Prostate gland (tissue), 2 donors: Measurements from ENCODE around the gene PPAN. TPM values are rescaled to one million over a fixed set of nuclear protein-coding genes. Genes with fewer than 3 reads are reported as not detected.

Source experiments
- DNase-seq: peaks from one replicate; pipeline ENCODE4 v3.0.0-alpha.2; 2019; ENCODE audit warnings: low spot score
- H3K27ac ChIP-seq, 2 donors: fragments of 200-600 bp; sonication (generic); 2 replicates each; pipeline ENCODE4 v1.5.1; 2017 to 2019
- H3K27me3 ChIP-seq: fragments of 200-600 bp; sonication (generic); replicated peaks from 2 replicates; pipeline ENCODE4 v1.5.1; 2019; ENCODE audit not compliant: insufficient read depth
- H3K36me3 ChIP-seq, 2 donors: fragments of 200-600 bp; sonication (generic); 1 replicate in 1 of 2; 2 replicates in 1 of 2; pipeline versions ENCODE4 v1.5.1 to v1.8.1; 2017 to 2019
- H3K4me1 ChIP-seq: fragments of 200-600 bp; sonication (generic); replicated peaks from 2 replicates; pipeline ENCODE4 v1.5.1; 2019
- H3K4me3 ChIP-seq, 2 donors: fragments of 200-600 bp; sonication (generic); 2 replicates each; pipeline ENCODE4 v1.5.1; 2017 to 2019
- H3K9me3 ChIP-seq: fragments of 200-600 bp; sonication (generic); 2 replicates; pipeline ENCODE4 v1.5.1; 2017
- CTCF ChIP-seq, 4 experiments: fragments of 200-600 bp in 2 of 4; fragments of 450-650 bp in 2 of 4; sonication (generic) in 2 of 4; IDR thresholded peaks; 1 replicate in 3 of 4; 2 replicates in 1 of 4; pipeline ENCODE4 v1.5.1; 2016 to 2019; ENCODE audit warnings: antibody characterized with exemption in 4 of 4, mild to moderate bottlenecking in 2 of 4, moderate library complexity in 2 of 4
- POLR2A ChIP-seq: fragments of 450-650 bp; IDR thresholded peaks from one replicate; pipeline ENCODE4 v1.6.1; 2016; ENCODE audit warnings: antibody characterized with exemption, mild to moderate bottlenecking
- POLR2AphosphoS5 ChIP-seq: sonication (generic); formaldehyde crosslinking; IDR thresholded peaks from one replicate; pipeline ENCODE4 v1.6.1; 2017; ENCODE audit warnings: antibody characterized with exemption
- WGBS: methylation state at CpG from one replicate; pipeline ENCODE4 v1.1.5; 2018; 5-methylcytosine and 5-hydroxymethylcytosine counted together
- intact Hi-C: fragments of 100-400 bp; cut with DNase I; formaldehyde crosslinking; loops from one replicate; pipeline ENCODE4 v1.14.2; 2022
- small RNA-seq, 2 donors: library from RNA; depleted of rRNA; stranded (forward); fragments of <200 nt; gene quantifications; one replicate each; pipeline ENCODE3, GENCODE V24; 2016
- total RNA-seq, 2 donors: library from RNA; depleted of rRNA; stranded (reverse); fragments of >200 nt; gene quantifications; one replicate each; pipeline ENCODE4 v1.1.0, GENCODE V29; 2016

PPAN gene
- total RNA-seq, 2 donors from 2014 or later = 27.6 to 47.2 TPM

GRCh38 chr19:10158071-10158470, 51.9 kb downstream of the PPAN start:
- Histone ChIP-seq H3K4me3 (no peak overlapping the region), H3K36me3 (peaks cover 15 to 24% of the 10 kb centered on the region in 2 donors)
- no peak for DNase-seq

GRCh38 chr19:10158485-10158884, 52.3 kb downstream of the PPAN start:
- intact Hi-C loops = no loop called here
- Histone ChIP-seq H3K36me3 (peaks cover 15 to 24% of the 10 kb centered on the region in 2 donors), H3K27ac (no peak overlapping the region), H3K4me1 (no peaks in the 10 kb centered on the region), H3K4me3 (no peak overlapping the region), H3K27me3 (no peaks in the 10 kb centered on the region), H3K9me3 (no peaks in the 10 kb centered on the region)
- WGBS = 92% methylated on average over 11 of the region's 11 CpGs
- no peak for TF ChIP-seq POLR2AphosphoS5
- no peak for TF ChIP-seq CTCF (IDR thresholded peaks at IDR 0.05)
- no peak for TF ChIP-seq POLR2A
- no peak for DNase-seq

More at GRCh38 chr19:10158071-10158470, 51.9 kb downstream of the PPAN start:
- no peaks in the 10 kb centered on the region for H3K9me3 ChIP-seq
- intact Hi-C loops = no loop called here
- WGBS = 90% methylated on average over 8 of the region's 8 CpGs
- no peaks in the 10 kb centered on the region for H3K27me3 ChIP-seq
- TF ChIP-seq CTCF (IDR thresholded peaks at IDR 0.05) = no peak
- TF ChIP-seq POLR2AphosphoS5 = no peak
- TF ChIP-seq POLR2A = no peak
- H3K27ac ChIP-seq = no peak overlapping the region
- H3K4me1 ChIP-seq = no peaks in the 10 kb centered on the region

GRCh38 chr19:10159610-10160009, 53.4 kb downstream of the PPAN start:
- Histone ChIP-seq H3K27me3 (no peaks in the 10 kb centered on the region), H3K36me3 (peaks cover 9 to 24% of the 10 kb centered on the region in 2 donors), H3K4me1 (no peaks in the 10 kb centered on the region), H3K9me3 (no peaks in the 10 kb centered on the region), H3K4me3 (no peak overlapping the region), H3K27ac (no peak overlapping the region)
- no peak for DNase-seq
- intact Hi-C loops = no loop called here
- WGBS = 86% methylated on average over 16 of the region's 16 CpGs
- TF ChIP-seq POLR2A (no peak), POLR2AphosphoS5 (no peak), CTCF (IDR thresholded peaks at IDR 0.05) (no peak)

Small RNAs within 50 kb of the gene (small RNA-seq; reads per million reads assigned to genes)
- gene SNORD105 = 65.4 to 77.0 reads per million in 2 donors
- 2,341 to 2,878 reads per million in 2 donors for gene SNORD105B

Other genes starting within 250 kb of the PPAN start
- 10 to 100 TPM; 10.6 to 19.5 TPM for gene OLFM2, start 169.8 kb upstream of the PPAN start, total RNA-seq
- gene COL5A3, start 95.9 kb upstream of the PPAN start, total RNA-seq = 10 to 100 TPM in 1 of 2 donors, 1 to 10 TPM in 1; 2.0 to 12.7 TPM
- gene RDH8, start 92.9 kb upstream of the PPAN start, total RNA-seq = not detected
- 10 to 100 TPM; 23.5 to 36.0 TPM for gene SHFL, start 20.0 kb upstream of the PPAN start, total RNA-seq
- 1 to 10 TPM in 1 of 2 donors, not detected in 1; 2.4 TPM for gene ANGPTL6, start 3.7 kb upstream of the PPAN start, total RNA-seq
- gene P2RY11, start 5.3 kb downstream of the PPAN start, total RNA-seq = 10 to 100 TPM in 1 of 2 donors, 1 to 10 TPM in 1; 9.2 to 20.8 TPM
- gene EIF3G, start 13.5 kb downstream of the PPAN start, total RNA-seq = 100 to 1,000 TPM; 264 to 300 TPM
- gene DNMT1, start 88.6 kb downstream of the PPAN start, total RNA-seq = 10 to 100 TPM; 29.9 to 50.0 TPM
- 1 to 10 TPM; 4.5 to 8.5 TPM for gene S1PR2, start 125.0 kb downstream of the PPAN start, total RNA-seq
- 10 to 100 TPM; 72.6 to 75.6 TPM for gene MRPL4, start 145.9 kb downstream of the PPAN start, total RNA-seq
- 10 to 100 TPM in 1 of 2 donors, 1 to 10 TPM in 1; 8.9 to 25.1 TPM for gene ICAM1, start 164.8 kb downstream of the PPAN start, total RNA-seq
- 1 to 10 TPM in 1 of 2 donors, not detected in 1; 1.0 TPM for gene ICAM4, start 180.6 kb downstream of the PPAN start, total RNA-seq
- gene ICAM5, start 183.6 kb downstream of the PPAN start, total RNA-seq = 1 to 10 TPM in 1 of 2 donors, not detected in 1; 7.1 TPM
- gene ZGLP1, start 203.5 kb downstream of the PPAN start, total RNA-seq = 10 to 100 TPM in 1 of 2 donors, 1 to 10 TPM in 1; 5.0 to 12.3 TPM
- 10 to 100 TPM; 20.9 to 29.9 TPM for gene FDX2, start 209.7 kb downstream of the PPAN start, total RNA-seq
- 10 to 100 TPM; 50.2 to 53.2 TPM for gene RAVER1, start 227.2 kb downstream of the PPAN start, total RNA-seq
- gene ICAM3, start 233.3 kb downstream of the PPAN start, total RNA-seq = 1 to 10 TPM; 6.4 to 6.5 TPM